Astrocyte (in vitro differentiated cells and primary cell): ENCODE data around the gene TRIM26. TPM values are rescaled to one million over a fixed set of nuclear protein-coding genes. Genes with fewer than 3 reads are reported as not detected.
"Not testable (repeated sequence)": the region's sequence is repeated elsewhere in the genome, so short reads cannot be mapped to it uniquely, and the experiment has no call there.

Experiments used
- DNase-seq: peaks from one replicate; pipeline ENCODE4 v3.0.0-alpha.2; 2010; ENCODE audit warnings: low read depth
- FAIRE-seq: peaks from 2 replicates; lab custom pipeline; 2011; peaks lifted over from hg19 to GRCh38; lab: Jason Lieb, UNC
- H2AFZ ChIP-seq: 2 replicates; pipeline ENCODE4 v1.6.0; 2012; ENCODE audit warnings: low read depth, low read length, inconsistent platforms
- H3K27ac ChIP-seq: 2 replicates; pipeline ENCODE4 v1.5.1; 2011; ENCODE audit warnings: low read depth, low read length, inconsistent platforms
- H3K27me3 ChIP-seq: 2 replicates; pipeline ENCODE4 v1.6.0; 2011; ENCODE audit warnings: low read length, inconsistent platforms; ENCODE audit not compliant: insufficient read depth
- H3K36me3 ChIP-seq: 2 replicates; pipeline ENCODE4 v1.5.1; 2011; ENCODE audit warnings: low read length, inconsistent platforms; ENCODE audit not compliant: insufficient read depth
- H3K4me1 ChIP-seq: 2 replicates; pipeline ENCODE4 v1.5.1; 2011; ENCODE audit warnings: low read length, inconsistent platforms; ENCODE audit not compliant: insufficient read depth
- H3K4me2 ChIP-seq: 2 replicates; pipeline ENCODE4 v1.6.0; 2012; ENCODE audit warnings: low read length, inconsistent platforms
- H3K4me3 ChIP-seq: 2 replicates; pipeline ENCODE4 v1.5.1; 2011; ENCODE audit warnings: low read depth, mild to moderate bottlenecking, low read length, inconsistent platforms; ENCODE audit not compliant: insufficient read depth
- H3K79me2 ChIP-seq: 2 replicates; pipeline ENCODE4 v1.6.0; 2012; ENCODE audit warnings: mild to moderate bottlenecking, low read length, inconsistent platforms; ENCODE audit not compliant: insufficient read depth
- H3K9ac ChIP-seq: 2 replicates; pipeline ENCODE4 v1.6.0; 2012; ENCODE audit warnings: mild to moderate bottlenecking, low read length, inconsistent platforms
- H3K9me3 ChIP-seq: 2 replicates; pipeline ENCODE4 v1.5.1; 2012; ENCODE audit warnings: low read depth, mild to moderate bottlenecking, low read length, inconsistent platforms; ENCODE audit not compliant: insufficient read depth
- H4K20me1 ChIP-seq: 2 replicates; pipeline ENCODE4 v1.6.0; 2012; ENCODE audit warnings: low read length, inconsistent platforms; ENCODE audit not compliant: insufficient read depth
- H3K27ac Mint-ChIP-seq: one replicate; pipeline ENCODE4 v1.8.0; 2021; ENCODE audit warnings: mild to moderate bottlenecking, mixed read lengths; ENCODE audit not compliant: unreplicated experiment
- H3K27me3 Mint-ChIP-seq: one replicate; pipeline ENCODE4 v1.8.0; 2021; ENCODE audit warnings: low read depth, mixed read lengths; ENCODE audit not compliant: unreplicated experiment
- H3K36me3 Mint-ChIP-seq: one replicate; pipeline ENCODE4 v1.8.0; 2021; ENCODE audit warnings: low read depth, mixed read lengths; ENCODE audit not compliant: unreplicated experiment
- H3K4me1 Mint-ChIP-seq: one replicate; pipeline ENCODE4 v1.8.0; 2021; ENCODE audit warnings: low read depth, mixed read lengths; ENCODE audit not compliant: unreplicated experiment
- H3K4me3 Mint-ChIP-seq: one replicate; pipeline ENCODE4 v1.8.0; 2021; ENCODE audit warnings: mild to moderate bottlenecking, moderate library complexity, mixed read lengths; ENCODE audit not compliant: unreplicated experiment
- H3K9me3 Mint-ChIP-seq: one replicate; pipeline ENCODE4 v1.8.0; 2021; ENCODE audit warnings: mild to moderate bottlenecking, mixed read lengths; ENCODE audit not compliant: unreplicated experiment
- EZH2 ChIP-seq: IDR thresholded peaks from 2 replicates; pipeline ENCODE4 v1.6.1; 2012; ENCODE audit warnings: mild to moderate bottlenecking, low read length, inconsistent platforms; ENCODE audit not compliant: insufficient read depth
- total RNA-seq: library from RNA; stranded (reverse); gene quantifications from 2 replicates; pipeline ENCODE4 v1.2.1, GENCODE V29; 2021
- TF ChIP-seq, protein P1 (sequence below): IDR thresholded peaks from 2 replicates; pipeline ENCODE4 v1.5.1; 2011; ENCODE audit warnings: low read depth, mild to moderate bottlenecking, inconsistent platforms, low read length, moderate library complexity; ENCODE audit not compliant: insufficient read depth

Gene TRIM26
- total RNA-seq, 1 donor from 2014 or later, result 52.8 TPM

DNA sequence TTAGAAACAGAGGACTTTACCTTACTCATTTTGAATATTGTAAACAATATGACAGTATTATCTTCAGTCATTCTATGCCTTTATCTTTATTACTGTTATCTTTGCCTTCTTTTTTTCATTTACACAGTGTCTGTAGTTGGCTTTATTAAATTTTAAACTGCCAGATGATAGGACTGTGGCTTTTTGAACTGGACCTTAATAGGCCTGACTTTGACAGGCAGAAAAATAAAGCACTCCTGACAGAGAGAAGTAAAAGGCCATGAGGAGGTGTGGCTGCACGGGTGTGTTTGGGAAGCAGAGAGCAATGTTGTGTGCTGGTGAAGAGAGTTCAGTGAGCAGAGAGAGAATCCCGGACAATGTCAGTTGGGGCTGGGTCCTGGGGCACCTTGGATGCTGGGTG lies 69.4 kb downstream of the TRIM26 start:
- Histone ChIP-seq H3K27me3 (peaks cover 30% of the 10 kb centered on the region), H3K4me2 (no peak overlapping the region), H3K27ac (no peak overlapping the region), H2AFZ (no peak overlapping the region), H3K4me3 (no peak overlapping the region), H3K4me1 (no peaks in the 10 kb centered on the region), H4K20me1 (no peaks in the 10 kb centered on the region), H3K79me2 (no peaks in the 10 kb centered on the region), H3K36me3 (no peaks in the 10 kb centered on the region), H3K9ac (no peak overlapping the region), H3K9me3 (no peaks in the 10 kb centered on the region)
- H3K27me3 Mint-ChIP-seq, result peaks cover 35% of the 10 kb centered on the region
- peaks cover 2% of the 10 kb centered on the region for H3K9me3 Mint-ChIP-seq
- H3K4me3 Mint-ChIP-seq, result no peak overlapping the region
- FAIRE-seq (no peak), DNase-seq (no peak)
- no peaks in the 10 kb centered on the region for H3K4me1 Mint-ChIP-seq
- TF ChIP-seq EZH2, result no peak
- no peaks in the 10 kb centered on the region for H3K36me3 Mint-ChIP-seq
- no peak overlapping the region for H3K27ac Mint-ChIP-seq

DNA sequence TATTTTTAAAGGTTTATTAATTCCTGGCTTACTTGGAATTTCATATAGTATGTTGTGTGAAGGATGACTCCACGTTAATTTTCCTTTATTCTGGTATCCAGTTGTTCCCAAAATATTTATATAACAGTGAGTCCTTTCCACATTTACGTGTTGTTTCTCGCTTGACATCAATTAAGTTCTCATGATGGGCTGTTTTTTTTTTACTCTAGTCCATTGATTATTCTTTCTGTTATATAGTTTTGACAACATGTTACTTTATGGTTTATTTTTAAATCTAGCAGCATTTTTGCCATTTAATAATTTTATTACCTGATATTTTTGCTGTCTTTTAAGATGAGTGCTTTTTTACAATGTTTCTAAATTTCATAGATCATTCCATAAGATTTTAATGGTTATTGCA lies 70.5 kb downstream of the TRIM26 start:
- Histone ChIP-seq H3K36me3 (no peaks in the 10 kb centered on the region), H3K27ac (no peak overlapping the region), H3K9me3 (no peaks in the 10 kb centered on the region), H3K4me1 (no peaks in the 10 kb centered on the region), H3K4me2 (no peak overlapping the region), H3K9ac (no peak overlapping the region), H3K27me3 (peaks cover 30% of the 10 kb centered on the region), H2AFZ (no peak overlapping the region), H4K20me1 (no peaks in the 10 kb centered on the region), H3K79me2 (no peaks in the 10 kb centered on the region), H3K4me3 (no peak overlapping the region)
- no peak for DNase-seq
- no peaks in the 10 kb centered on the region for H3K36me3 Mint-ChIP-seq
- no peak overlapping the region for H3K27ac Mint-ChIP-seq
- H3K27me3 Mint-ChIP-seq, result peaks cover 33% of the 10 kb centered on the region
- peaks cover 2% of the 10 kb centered on the region for H3K9me3 Mint-ChIP-seq
- H3K4me1 Mint-ChIP-seq, result no peaks in the 10 kb centered on the region
- no peak overlapping the region for H3K4me3 Mint-ChIP-seq
- TF ChIP-seq, protein P1, sequence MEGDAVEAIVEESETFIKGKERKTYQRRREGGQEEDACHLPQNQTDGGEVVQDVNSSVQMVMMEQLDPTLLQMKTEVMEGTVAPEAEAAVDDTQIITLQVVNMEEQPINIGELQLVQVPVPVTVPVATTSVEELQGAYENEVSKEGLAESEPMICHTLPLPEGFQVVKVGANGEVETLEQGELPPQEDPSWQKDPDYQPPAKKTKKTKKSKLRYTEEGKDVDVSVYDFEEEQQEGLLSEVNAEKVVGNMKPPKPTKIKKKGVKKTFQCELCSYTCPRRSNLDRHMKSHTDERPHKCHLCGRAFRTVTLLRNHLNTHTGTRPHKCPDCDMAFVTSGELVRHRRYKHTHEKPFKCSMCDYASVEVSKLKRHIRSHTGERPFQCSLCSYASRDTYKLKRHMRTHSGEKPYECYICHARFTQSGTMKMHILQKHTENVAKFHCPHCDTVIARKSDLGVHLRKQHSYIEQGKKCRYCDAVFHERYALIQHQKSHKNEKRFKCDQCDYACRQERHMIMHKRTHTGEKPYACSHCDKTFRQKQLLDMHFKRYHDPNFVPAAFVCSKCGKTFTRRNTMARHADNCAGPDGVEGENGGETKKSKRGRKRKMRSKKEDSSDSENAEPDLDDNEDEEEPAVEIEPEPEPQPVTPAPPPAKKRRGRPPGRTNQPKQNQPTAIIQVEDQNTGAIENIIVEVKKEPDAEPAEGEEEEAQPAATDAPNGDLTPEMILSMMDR, result no peak
- TF ChIP-seq EZH2, result no peak
- no peak for FAIRE-seq

DNA sequence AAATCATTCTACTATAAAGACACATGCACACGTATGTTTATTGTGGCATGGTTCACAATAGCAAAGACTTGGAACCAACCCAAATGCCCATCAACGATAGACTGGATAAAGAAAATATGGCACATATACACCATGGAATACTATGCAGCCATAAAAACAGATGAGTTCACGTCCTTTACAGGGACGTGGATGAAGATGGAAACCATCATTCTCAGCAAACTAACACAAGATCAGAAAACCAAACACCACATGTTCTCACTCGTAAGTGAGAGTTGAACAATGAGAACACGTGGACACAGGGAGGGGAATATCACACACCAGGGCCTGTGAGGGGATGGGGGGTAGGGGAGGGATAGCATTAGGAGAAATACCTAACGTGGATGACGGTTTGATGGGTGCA lies 73.0 kb downstream of the TRIM26 start:
- H3K9me3 ChIP-seq, H3K4me2 ChIP-seq, H3K9me3 Mint-ChIP-seq, H4K20me1 ChIP-seq, FAIRE-seq, H3K4me3 Mint-ChIP-seq, H3K36me3 Mint-ChIP-seq, H3K27ac Mint-ChIP-seq, H2AFZ ChIP-seq, DNase-seq, H3K4me1 Mint-ChIP-seq, H3K4me1 ChIP-seq, H3K4me3 ChIP-seq, H3K36me3 ChIP-seq, H3K27ac ChIP-seq, H3K79me2 ChIP-seq, H3K9ac ChIP-seq: not testable (repeated sequence)
- H3K27me3 Mint-ChIP-seq, result peaks cover 43% of the 10 kb centered on the region
- peaks cover 26% of the 10 kb centered on the region for H3K27me3 ChIP-seq
